NCI-H510A treated with DMSO at 0.1 percent for 48 hours (cell line): ENCODE results near the gene ASXL2.
"Not testable (repeated sequence)": the region's sequence is repeated elsewhere in the genome, so short reads cannot be mapped to it uniquely, and the experiment has no call there.

Experiments
- DNase-seq: peaks from one replicate; lab custom pipeline; 2025; lab: John Stamatoyannopoulos, UW

Gene ASXL2

DNA sequence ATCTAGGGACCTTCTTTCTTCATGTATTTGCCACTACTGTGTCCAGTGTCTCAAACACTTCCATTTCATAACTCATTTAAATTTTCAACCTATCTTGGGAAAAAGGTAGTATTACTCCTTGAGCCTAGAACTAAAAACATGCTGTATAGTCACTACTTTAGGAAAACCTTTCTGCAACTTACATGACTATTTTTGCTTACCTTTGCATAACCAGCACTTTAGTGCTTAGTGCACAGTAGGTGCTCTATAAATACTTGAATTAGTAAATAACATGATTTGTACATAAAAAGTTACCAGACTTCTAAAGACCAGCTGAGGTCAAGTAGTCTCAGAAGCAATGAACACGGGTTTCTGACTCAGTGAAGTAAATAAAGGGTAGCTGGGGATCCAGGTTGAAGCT lies 142.5 kb downstream of the ASXL2 start:
- DNase-seq: no peak

DNA sequence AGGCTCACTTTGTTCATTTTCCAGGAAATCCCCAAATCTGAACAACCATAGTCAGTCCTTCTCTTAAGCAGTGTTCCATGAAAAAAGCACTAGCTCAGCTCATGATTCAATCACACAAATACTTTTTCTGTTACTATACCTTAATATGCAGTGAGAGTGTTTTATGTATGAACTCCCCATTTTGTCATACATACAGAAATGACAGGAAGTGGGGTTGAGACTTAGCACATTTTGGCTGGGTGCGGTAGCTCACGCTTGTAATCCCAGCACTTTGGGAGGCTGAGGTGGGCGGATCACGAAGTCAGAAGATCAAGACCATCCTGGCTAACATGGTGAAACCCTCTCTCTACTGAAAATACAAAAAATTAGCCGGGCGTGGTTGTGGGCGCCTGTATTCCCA lies 149.7 kb downstream of the ASXL2 start:
- no peak for DNase-seq

DNA sequence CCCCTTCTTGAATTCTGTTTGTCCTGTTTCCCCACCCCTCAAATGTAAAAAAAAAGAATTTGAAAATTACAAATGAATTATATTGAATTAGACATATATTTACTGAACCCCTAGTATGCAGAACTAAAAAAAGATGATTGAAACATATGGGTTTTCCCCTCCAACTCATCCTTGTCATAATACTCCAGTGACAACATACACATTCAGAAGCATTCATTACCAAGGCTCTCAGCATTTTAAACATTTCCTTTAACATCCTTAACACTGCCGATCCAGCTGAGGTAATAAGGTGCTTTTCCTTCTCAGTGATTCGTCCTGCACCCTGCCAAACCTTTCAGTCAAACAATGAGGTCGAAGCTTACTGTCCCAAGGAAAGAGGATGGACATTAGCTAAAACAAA lies 151.8 kb downstream of the ASXL2 start:
- DNase-seq: no peak

DNA sequence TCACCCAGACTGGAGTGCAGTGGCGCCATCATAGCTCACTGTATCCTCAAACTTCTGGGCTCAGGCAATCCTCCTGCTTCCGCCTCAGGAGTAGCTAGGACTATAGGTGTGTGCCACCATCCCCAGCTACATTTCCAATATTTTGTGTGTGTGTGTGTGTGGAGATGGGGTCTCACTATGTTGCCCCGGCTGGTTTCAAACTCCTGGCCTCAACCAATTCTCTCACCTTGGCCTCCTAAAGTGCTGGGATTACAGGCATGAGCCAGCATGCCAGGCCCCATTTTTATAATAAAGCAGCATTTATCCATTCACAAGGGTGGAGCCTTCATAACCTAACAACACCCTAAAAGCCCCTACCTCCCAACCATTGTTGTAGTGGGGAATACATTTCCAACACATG lies 152.4 kb downstream of the ASXL2 start:
- no peak for DNase-seq

DNA sequence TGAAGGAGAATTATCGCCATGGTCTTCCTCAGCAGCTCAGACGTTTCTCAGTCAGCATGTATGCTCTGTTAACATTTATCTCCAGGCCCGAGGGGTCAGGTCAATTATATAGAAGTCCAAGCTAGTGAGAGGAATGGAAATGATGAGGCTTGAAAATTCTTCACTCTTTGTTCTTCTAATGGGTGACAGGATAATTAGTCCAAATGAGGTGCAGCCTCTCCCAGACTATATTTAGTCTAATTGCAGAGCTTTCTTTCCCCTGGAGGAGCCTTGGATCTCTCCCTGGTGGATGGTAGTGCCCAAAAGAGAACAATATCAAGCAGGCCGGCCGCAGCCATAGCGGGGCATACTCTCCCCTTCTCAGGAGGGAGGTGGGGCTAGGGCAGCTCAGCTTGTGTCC lies 153.5 kb downstream of the ASXL2 start:
- no peak for DNase-seq

DNA sequence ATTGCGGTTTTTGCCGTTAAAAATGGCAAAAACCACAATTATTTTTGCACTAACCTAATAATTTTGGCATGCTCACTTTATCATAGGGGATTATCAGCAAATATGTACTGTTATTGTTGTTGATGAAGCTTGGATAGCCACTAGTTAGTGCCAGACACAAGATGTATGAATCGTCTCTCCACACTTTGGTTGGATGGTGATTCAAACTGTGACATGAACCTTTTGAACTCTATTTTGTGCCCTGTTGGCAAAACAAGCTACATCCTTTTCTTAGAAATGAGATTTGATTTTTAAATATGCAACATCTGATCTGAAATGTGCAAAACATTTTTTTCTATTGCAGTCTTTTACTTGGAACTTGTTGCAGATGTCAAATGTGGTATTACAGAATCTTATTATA lies 156.1 kb downstream of the ASXL2 start:
- DNase-seq: no peak

DNA sequence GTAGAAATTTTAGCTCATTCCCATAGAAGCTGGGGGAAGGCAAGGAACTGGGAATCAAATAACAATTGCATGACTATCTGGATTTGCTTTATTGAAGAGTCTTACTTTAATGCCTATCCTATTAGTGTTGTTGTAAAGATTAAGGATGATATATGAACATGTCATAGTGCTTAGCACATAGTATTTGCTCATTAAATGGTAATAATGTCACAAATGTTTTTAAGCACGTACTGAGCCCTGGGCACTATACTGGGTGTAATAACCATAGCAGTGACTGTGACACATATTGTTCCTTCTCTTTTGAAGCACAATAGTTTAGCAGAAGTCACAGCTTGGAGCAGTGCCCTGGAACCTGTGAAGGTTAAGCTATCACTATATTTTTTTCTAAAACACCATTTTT lies 157.7 kb downstream of the ASXL2 start:
- no peak for DNase-seq

DNA sequence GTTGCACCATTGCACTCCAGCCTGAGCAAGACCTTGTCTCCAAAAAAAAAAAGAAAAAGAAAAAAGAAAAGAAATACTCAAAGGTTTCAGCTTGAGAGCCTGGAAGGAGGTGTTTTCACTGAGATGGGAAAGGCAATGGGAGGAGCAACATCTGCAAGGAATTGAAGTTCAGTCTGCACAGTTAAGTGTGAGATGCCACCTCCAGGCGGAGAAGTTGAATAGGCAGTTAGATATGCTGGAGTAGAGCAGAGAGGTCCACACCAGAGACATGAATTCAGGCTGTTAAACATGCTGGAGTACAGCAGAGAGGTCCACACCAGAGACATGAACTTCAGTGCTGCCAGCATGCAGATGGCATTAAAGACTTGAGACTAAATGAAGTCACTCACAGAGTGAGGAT lies 163.5 kb downstream of the ASXL2 start:
- DNase-seq: no peak

DNA sequence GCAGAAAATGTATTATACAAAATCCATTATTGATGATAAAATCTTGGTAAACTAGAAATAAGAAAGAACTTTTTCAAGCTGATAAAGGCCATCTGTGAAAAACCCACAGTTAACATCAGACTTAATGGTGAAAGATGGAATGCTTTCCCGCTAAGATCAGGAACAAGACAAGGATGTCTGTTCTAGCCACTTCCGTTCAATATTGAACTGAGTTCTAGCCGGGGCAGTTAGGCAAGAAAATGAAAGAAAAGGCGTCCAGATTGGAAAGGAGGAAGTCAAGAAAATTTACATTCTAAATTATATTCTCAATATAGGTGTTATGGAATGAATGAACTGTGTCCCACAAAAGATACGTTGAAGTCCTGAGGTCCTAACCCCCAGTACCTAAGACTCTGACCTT lies 165.8 kb downstream of the ASXL2 start:
- no peak for DNase-seq

DNA sequence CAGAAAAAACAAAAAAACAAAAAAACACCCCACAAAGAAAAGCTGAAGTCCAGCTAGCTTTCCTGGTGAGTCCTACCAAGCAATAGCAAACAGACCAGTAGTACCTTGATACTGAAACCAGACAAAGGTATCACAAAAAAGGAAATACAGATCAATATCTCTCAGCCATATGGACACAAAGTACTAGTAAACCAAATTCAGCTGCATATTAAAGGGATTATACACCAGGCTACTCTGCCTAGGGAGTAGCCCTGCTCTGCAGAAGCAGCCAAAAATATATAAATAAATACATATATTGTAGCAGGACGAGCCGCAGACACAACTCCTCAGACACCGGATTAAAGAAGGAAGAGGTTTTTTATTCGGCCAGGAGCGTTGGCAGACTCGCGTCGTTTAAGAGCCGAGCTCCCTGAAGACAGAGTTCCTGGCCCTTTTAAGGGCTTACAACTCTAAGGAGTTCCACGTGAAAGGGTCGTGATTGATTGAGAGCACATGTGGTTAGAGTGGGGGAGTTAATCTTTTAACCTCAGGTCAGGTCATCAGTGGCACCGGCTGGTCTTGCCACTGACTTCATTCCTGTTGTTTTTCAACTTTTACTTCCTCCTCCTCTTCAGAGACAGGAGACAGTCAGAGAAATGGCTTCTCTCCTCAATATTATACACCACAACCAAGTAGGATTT lies 166.5 kb downstream of the ASXL2 start:
- no peak for DNase-seq

DNA sequence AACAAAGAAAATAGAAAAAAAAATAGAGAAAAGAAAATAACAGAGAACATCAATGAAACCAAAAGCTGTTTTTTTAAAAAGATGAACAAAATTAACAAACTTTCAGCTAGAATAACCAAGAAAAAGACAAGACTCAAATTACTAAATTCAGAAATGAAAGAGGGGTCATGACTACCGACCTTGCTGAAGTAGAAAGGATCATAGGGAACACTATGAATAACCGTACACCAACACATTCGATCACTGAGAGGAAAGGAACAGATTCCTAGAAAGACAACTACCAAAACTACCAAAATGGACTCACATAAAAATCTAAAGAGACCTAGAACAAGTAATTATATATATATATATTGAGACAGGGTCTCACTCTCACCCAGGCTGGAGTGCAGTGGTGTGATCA lies 167.5 kb downstream of the ASXL2 start:
- DNase-seq: no peak

DNA sequence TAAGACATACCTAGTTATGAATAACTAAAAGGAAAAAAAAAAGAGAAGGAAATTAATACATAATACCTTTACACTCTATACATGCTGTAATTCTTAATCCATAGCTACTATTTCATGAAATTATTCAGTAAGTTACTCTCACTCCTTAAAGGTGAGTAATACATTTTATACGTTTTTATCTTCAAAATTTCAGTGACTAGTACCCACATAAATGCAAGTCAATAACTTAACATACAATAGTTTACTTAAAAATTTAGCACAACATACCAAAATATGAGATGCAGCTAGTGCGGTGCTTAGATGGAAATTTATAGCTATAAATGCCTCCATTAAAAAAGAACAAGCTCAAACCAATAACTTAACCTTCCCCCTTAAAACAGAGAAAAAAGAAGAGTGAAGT lies 168.9 kb downstream of the ASXL2 start:
- no peak for DNase-seq

DNA sequence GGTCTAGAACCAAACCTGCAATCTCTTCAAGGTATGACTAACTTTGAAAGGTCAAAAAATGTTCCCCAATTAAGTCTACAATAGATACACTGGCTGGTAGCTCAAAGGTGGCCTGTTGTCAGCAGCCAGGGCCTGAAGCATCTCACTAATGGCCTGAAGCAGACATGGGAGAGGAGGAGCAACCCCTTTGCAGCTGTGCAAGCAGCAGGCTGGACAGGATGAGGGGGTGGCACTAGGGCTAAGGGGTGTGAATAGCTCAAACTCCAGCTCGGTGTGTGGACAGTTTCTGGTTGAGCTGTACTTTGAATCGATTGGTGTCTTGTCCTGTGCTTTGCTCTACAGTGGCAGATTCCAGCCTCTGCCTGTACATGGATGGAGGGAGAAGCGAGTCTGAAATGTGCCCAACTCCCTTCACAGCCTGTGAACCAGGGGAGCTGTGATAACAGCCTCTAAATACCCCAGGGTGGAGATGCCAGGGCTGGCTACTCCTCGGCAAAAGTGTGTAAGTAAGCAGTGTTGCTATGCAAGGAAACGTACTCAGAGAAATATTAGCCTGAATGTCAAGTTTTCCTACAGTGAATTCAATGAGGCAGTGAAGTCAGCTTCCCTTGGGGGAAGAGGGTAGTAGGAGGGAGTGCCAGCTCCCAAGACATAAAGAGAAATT lies 170.2 kb downstream of the ASXL2 start:
- peak; percentile 25 for DNase-seq

DNA sequence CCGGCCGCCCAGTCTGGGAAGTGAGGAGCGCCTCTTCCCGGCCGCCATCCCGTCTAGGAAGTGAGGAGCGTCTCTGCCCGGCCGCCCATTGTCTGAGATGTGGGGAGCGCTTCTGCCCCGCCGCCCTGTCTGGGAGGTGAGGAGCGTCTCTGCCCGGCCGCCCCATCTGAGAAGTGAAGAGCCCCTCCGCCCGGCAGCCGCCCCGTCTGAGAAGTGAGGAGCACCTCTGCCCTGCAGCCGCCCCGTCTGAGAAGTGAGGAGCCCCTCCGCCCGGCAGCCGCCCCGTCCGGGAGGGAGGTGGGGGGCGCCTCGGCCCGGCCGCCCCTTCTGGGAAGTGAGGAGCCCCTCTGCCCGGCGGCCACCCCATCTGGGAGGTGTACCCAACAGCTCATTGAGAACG lies 172.7 kb downstream of the ASXL2 start:
- not testable (repeated sequence) for DNase-seq

DNA sequence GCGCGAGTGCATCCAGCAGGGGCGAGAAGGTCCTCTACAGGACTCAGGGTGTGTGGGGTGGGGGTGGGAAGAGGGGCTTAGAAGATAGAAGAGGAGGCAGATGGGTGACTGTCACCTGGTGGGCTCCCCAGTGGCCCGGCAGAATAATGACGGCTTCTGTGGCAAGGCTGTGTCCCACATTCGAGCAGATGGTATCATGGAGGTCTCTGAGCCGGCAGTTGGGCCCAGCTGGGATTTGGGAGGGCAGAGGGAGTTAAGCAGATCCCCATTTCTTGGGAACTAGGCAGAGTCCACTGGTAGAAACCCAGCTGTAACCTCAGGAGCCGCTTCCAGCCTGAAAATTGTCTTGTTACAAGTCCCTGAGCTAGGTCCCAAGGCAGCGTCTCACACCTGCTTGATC lies 176.5 kb downstream of the ASXL2 start:
- DNase-seq: no peak

DNA sequence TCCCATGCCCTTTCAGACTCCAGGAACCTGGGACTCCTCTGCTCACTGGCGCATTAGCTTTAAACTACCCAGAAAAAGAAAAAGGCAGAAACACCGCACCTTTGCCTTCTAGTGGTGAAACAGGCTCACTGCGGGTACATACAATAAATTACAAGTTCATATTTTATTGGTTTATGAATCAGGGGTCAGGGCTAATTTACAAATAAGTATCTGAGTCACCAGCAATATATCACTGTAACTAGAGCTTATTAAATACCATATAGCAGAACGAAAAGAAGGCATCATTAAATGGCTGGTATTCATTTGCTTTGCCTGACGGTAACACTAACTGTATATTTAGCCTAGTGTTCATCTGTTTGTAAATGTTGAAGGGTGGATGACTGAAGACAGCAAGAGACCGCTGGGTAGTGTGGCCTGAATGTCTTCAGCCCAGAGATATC lies 178.0 kb downstream of the ASXL2 start:
- DNase-seq: peak; percentile 66

DNA sequence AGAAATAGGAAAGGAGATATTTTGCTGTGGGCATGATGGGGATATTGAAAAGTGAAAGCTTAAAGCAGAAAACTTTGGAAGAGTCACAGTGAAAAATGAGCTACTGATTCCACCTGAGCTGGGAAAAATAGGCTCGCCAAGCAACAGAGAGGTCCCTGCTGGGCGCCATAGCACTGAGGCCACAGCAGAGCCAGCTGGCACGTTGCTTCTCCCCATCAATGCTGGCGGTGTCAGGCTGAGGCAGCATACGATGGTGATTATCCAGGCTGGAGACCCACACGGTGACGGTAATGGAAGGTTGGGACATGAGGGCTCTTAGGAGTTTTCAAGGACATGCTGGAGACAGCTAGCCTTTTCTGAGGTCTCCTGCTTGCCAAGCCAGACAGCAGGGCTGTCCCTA lies 179.1 kb downstream of the ASXL2 start:
- DNase-seq: no peak

DNA sequence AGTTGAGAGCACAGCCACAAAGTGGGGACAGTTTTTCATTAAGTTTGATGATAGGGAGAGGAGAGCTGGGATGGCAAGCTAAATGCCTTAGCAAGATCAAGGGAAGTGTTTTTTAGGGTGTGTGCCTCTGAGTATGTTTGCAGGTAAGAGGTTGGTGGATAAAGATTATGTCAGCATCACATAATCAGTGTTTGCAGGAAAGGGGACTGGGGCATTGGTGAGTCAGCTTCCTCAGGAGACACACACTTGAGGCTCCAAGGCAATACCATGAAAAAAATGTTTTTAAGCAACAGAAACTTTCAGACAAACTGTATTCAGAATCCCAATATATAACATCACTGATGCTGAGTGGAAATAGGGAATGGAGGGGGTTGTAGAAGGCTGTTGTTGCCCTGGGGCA lies 179.5 kb downstream of the ASXL2 start:
- no peak for DNase-seq

DNA sequence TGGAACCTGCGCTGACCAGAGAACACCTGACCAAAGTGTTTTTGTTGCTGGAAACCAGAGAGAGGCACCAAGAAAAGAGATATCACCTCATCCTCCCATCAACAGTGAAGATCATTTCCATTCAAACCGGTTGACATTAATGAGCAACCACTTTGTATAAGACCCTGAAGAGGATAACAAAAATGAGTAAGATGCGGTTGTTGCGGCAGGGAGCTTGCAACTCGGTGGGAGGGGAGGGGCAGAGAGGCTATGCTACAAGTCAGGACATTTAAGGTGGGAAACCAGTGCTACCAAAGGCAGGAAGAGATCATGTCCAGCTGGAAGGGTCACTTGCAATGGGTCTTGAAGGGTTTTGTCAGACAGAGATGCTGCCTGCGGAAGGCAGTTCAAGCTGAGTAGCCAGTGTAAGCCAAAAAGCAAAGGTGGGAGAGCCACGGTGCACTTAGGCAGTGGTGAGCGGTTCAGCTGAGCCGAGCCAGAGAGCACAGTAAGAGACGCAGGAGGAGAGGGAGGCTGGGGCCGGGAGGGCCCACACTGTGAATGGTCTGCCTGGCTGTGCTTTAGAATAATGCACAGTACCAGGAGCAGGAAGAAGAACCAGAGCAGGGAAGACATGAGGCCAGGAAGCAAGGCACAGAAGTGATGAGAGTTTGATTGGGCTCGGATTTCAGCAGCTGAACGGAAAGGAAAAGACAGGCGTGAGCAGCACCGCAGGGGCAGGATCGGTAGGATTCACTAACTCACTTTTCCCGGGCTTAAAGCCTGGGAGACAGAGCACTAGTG lies 180.5 kb downstream of the ASXL2 start:
- DNase-seq: peak; percentile 59

DNA sequence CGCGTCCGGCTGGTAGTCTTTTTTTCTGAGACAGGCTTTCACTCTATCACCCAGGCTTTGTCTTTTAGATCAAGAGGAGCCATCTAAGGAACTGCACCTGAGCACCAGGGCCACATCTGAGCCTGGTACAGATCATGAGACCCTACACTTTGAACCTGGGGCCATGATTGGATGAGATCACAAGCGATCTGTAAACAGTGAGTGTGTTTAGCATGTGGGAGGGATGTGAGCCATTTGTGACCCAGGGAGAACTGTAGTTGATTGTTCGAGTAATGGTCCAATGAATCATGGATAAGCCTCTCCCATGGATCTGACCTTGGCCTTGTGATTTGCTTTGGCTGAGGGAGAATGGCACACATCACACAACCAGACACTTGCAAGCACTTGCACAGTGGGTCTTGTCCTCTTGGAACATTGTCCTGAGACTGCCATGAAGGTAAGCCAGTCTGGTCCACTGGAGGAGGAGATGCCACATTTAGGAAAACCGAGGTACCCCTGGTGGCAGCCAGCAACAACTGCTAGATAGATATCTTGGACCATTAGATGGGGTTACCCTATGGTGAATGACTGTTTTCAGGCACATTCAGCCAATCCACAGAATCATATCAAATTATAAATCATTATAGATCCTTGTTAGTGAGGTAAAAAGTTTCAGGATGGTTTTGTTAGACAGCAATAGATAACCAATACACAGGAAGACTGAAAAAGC lies 185.4 kb downstream of the ASXL2 start:
- DNase-seq: no peak

DNA sequence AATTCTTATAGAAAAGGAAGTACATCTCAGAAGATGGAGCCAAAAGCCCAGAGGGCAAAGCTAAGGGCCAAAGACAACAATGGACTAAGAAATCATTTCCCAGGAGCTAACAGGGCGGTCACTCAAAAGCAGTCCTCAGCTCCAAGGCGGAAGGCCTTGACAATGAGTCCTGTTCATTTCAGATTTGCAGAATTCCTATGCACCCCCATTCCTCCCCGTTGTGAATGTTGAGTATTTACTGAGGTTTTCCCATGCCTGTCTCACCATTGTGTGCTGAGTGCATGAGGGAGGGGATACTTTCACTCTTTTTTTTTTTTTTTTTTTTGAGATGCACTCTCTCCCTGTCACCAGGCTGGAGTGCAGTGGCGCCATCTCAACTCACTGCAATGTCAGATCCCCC lies 186.1 kb downstream of the ASXL2 start:
- DNase-seq: no peak

DNA sequence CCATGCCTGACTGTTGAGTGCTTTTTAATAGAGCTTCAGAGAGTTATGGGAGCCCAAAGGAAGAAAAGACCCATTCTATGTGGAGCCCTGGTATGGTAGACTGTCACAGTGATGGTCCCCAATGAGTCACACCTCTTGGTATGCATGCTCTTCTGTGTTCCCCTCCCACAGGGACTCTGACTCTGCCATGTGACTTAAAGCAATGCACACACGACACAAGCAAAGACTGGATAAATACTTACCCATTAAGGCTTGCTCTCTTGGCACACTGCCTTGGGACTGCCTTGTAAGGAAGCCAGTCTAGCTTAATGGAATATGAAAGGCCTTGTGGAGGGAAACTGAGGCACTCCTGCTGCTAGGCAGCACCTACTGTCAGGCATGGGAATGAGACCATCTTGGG lies 188.2 kb downstream of the ASXL2 start:
- no peak for DNase-seq

DNA sequence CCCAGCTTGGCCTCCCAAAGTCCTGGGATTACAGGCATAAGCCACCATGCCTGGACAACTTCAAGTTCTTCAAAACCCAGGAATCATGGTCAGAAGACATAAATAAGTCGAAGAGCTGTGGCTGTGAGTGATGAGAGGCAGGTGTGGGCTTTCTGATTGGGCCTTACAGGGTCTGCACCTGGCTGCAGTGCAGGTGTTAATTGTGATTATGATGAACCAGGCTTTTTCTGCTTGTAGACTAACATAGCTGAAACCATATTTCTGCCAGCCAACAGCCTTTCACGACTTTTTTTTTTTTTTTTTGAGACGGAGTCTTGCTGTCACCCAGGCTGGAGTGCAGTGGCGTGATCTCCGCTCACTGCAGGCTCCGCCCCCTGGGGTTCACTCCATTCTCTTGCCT lies 190.1 kb downstream of the ASXL2 start:
- no peak for DNase-seq
